ENCODE results near the gene CTRL.

Gene CTRL

DNA sequence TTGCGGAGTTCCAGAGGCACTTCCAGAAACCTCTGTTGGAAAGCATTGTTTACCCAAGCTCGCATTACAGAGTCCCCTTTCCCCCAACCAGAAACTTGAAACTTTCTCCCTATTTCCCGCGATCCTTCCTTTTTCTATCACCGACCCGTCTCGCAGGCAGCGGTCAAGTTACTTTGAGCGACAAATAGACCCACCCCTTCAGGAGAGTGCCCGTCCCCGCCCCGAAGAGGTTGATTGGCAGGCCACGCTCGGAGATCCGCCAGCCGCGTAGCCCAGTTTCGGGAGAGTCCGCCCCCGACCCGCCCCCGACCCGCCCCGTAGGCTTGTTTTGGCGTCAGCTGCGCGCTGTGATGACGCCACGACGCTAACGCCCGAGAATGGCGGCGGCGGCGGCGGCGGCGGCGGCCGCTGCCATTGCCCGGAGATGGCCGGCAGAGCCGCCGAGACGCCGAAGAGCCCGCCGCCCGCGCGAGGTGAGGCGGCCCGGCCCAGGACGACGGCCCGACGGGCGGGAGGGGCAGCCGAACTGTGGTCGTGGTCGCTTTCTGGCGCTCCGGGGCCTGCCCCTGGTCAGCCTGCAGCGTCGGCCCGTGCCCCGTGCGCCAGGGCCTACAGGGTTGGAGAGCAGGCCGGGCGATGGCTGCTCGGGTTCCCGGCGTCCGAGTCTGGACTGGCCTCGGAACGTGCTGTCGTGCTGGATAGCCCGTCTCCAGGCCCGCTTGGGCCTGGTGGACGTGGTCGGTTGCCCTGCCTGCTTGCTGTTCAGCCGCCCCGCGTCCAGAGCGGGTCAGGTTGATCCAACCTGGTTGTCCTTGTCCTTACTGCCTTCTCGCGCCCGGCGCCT is 38.5 kb downstream of the CTRL start, which contains the start of gene PSKH1 (continued):
- TF ChIP-seq, protein P1, sequence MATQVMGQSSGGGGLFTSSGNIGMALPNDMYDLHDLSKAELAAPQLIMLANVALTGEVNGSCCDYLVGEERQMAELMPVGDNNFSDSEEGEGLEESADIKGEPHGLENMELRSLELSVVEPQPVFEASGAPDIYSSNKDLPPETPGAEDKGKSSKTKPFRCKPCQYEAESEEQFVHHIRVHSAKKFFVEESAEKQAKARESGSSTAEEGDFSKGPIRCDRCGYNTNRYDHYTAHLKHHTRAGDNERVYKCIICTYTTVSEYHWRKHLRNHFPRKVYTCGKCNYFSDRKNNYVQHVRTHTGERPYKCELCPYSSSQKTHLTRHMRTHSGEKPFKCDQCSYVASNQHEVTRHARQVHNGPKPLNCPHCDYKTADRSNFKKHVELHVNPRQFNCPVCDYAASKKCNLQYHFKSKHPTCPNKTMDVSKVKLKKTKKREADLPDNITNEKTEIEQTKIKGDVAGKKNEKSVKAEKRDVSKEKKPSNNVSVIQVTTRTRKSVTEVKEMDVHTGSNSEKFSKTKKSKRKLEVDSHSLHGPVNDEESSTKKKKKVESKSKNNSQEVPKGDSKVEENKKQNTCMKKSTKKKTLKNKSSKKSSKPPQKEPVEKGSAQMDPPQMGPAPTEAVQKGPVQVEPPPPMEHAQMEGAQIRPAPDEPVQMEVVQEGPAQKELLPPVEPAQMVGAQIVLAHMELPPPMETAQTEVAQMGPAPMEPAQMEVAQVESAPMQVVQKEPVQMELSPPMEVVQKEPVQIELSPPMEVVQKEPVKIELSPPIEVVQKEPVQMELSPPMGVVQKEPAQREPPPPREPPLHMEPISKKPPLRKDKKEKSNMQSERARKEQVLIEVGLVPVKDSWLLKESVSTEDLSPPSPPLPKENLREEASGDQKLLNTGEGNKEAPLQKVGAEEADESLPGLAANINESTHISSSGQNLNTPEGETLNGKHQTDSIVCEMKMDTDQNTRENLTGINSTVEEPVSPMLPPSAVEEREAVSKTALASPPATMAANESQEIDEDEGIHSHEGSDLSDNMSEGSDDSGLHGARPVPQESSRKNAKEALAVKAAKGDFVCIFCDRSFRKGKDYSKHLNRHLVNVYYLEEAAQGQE (tag by site-specific recombination; IDR thresholded peaks at IDR 0.05), result peak; percentile 39
- TF ChIP-seq ZNF76 (tag by site-specific recombination; IDR thresholded peaks at IDR 0.05; ENCODE audit: borderline replicate concordance, low read depth), result peak; percentile 75
- 0 out of 2 replicates have a peak, but pooled peaks have one; percentile 18 for TF ChIP-seq MZF1 (tag by site-specific recombination; IDR thresholded peaks at IDR 0.05; ENCODE audit: borderline replicate concordance)
- peak; percentile 84 for TF ChIP-seq YY2 (tag by site-specific recombination; IDR thresholded peaks at IDR 0.05)
- peak; percentile 94 for TF ChIP-seq PRDM1 (tag by site-specific recombination; IDR thresholded peaks at IDR 0.05)
- peak; percentile 70 for TF ChIP-seq PRDM10 (tag by site-specific recombination; IDR thresholded peaks at IDR 0.05)
- peak; percentile 27; the same call in 1 of the 2 replicates for TF ChIP-seq CTCF (tag by site-specific recombination; IDR thresholded peaks at IDR 0.05)
- TF ChIP-seq ZNF350 (tag by site-specific recombination; IDR thresholded peaks at IDR 0.05), result no peak
- TF ChIP-seq ZNF335 (tag by site-specific recombination; conservative IDR thresholded peaks at IDR 0.05), result peak; percentile 50; the same call in 1 of the 2 replicates
- peak; percentile 93 for TF ChIP-seq ZNF629 (tag by site-specific recombination; IDR thresholded peaks at IDR 0.05)
- no peak for TF ChIP-seq ZNF664 (tag by site-specific recombination; IDR thresholded peaks at IDR 0.05)
- TF ChIP-seq ZNF18 (tag by site-specific recombination; IDR thresholded peaks at IDR 0.05), result no peak
- TF ChIP-seq, protein P2, sequence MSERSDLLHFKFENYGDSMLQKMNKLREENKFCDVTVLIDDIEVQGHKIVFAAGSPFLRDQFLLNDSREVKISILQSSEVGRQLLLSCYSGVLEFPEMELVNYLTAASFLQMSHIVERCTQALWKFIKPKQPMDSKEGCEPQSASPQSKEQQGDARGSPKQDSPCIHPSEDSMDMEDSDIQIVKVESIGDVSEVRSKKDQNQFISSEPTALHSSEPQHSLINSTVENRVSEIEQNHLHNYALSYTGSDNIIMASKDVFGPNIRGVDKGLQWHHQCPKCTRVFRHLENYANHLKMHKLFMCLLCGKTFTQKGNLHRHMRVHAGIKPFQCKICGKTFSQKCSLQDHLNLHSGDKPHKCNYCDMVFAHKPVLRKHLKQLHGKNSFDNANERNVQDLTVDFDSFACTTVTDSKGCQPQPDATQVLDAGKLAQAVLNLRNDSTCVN (tag by site-specific recombination; optimal IDR thresholded peaks at IDR 0.05), result peak; percentile 30
- 0 out of 2 replicates have a peak, but pooled peaks have one; percentile 9 for TF ChIP-seq KLF1 (tag by site-specific recombination; IDR thresholded peaks at IDR 0.05)
- TF ChIP-seq SP2 (tag by site-specific recombination; IDR thresholded peaks at IDR 0.05), result peak; percentile 95
- TF ChIP-seq YY1 (tag by site-specific recombination; IDR thresholded peaks at IDR 0.05), result peak; percentile 87
- TF ChIP-seq KLF10 (tag by site-specific recombination; IDR thresholded peaks at IDR 0.05), result peak; percentile 96

All from HEK293 (cell line).